ENCODE measurements around the gene CD6.

Gene CD6

GRCh38 chr11:60971520-60971919 is at the start of gene CD6:
CD6 (plus strand) TSS chr11:60971680; CDS start chr11:60971866, 186 bp downstream.
- DNase-seq (ENCODE audit: low read depth), result no peak

- no peak for DNase-seq (ENCODE audit: low read depth)
These were observed 49.6 kb upstream of the CD6 start for GRCh38 chr11:60921777-60922335.

- DNase-seq (ENCODE audit: low read depth), result no peak
These were observed 48.6 kb upstream of the CD6 start for GRCh38 chr11:60922906-60923305.

- no peak for DNase-seq (ENCODE audit: low read depth)
These were observed 48.2 kb upstream of the CD6 start for GRCh38 chr11:60923326-60923725.

- no peak for DNase-seq (ENCODE audit: low read depth)
These were observed 47.7 kb upstream of the CD6 start for GRCh38 chr11:60923800-60924109.

- peak; percentile 20 for DNase-seq (ENCODE audit: low read depth)
These were observed 47.2 kb upstream of the CD6 start, which contains the start of gene TMEM132A for GRCh38 chr11:60924110-60924905. TMEM132A (plus strand) TSS chr11:60924460; CDS start chr11:60924634, 174 bp downstream.

- no peak for DNase-seq (ENCODE audit: low read depth)
These were observed 46.3 kb upstream of the CD6 start for GRCh38 chr11:60924906-60925853.

GRCh38 chr11:60925868-60926267 is 45.6 kb upstream of the CD6 start:
- no peak for DNase-seq (ENCODE audit: low read depth)

GRCh38 chr11:60926500-60926899 is 45.0 kb upstream of the CD6 start:
- DNase-seq (ENCODE audit: low read depth), result no peak

- no peak for DNase-seq (ENCODE audit: low read depth)
These were observed 44.4 kb upstream of the CD6 start for GRCh38 chr11:60927061-60927592.

- DNase-seq (ENCODE audit: low read depth), result no peak
These were observed 43.9 kb upstream of the CD6 start for GRCh38 chr11:60927600-60927999.

- DNase-seq (ENCODE audit: low read depth), result no peak
These were observed 42.9 kb upstream of the CD6 start for GRCh38 chr11:60928563-60929001.

- DNase-seq (ENCODE audit: low read depth), result no peak
These were observed 41.7 kb upstream of the CD6 start for GRCh38 chr11:60929764-60930163.

- no peak for DNase-seq (ENCODE audit: low read depth)
These were observed 41.1 kb upstream of the CD6 start for GRCh38 chr11:60930394-60930793.

GRCh38 chr11:60931917-60932316 is 39.6 kb upstream of the CD6 start:
- no peak for DNase-seq (ENCODE audit: low read depth)

GRCh38 chr11:60932605-60933356 is 38.7 kb upstream of the CD6 start:
- DNase-seq (ENCODE audit: low read depth), result no peak

- no peak for DNase-seq (ENCODE audit: low read depth)
These were observed 37.9 kb upstream of the CD6 start for GRCh38 chr11:60933416-60934123.

- no peak for DNase-seq (ENCODE audit: low read depth)
These were observed 37.2 kb upstream of the CD6 start for GRCh38 chr11:60934124-60934789.

- DNase-seq (ENCODE audit: low read depth), result no peak
These were observed 36.5 kb upstream of the CD6 start for GRCh38 chr11:60934790-60935605.
